C4-2B (cell line): ENCODE measurements around the gene LZTS3.

ENCODE experiments used
- H3K27ac ChIP-seq: fragments of 450-650 bp; 2 replicates; pipeline ENCODE4 v1.5.1; 2017
- ZFX ChIP-seq: fragments of 450-650 bp; IDR thresholded peaks from 2 replicates; pipeline ENCODE4 v1.6.1; 2017
- TF ChIP-seq, protein P1 (sequence below): fragments of 450-650 bp; conservative IDR thresholded peaks from 2 replicates; pipeline ENCODE4 v1.5.1; 2017; ENCODE audit warnings: mild to moderate bottlenecking

Gene LZTS3

DNA sequence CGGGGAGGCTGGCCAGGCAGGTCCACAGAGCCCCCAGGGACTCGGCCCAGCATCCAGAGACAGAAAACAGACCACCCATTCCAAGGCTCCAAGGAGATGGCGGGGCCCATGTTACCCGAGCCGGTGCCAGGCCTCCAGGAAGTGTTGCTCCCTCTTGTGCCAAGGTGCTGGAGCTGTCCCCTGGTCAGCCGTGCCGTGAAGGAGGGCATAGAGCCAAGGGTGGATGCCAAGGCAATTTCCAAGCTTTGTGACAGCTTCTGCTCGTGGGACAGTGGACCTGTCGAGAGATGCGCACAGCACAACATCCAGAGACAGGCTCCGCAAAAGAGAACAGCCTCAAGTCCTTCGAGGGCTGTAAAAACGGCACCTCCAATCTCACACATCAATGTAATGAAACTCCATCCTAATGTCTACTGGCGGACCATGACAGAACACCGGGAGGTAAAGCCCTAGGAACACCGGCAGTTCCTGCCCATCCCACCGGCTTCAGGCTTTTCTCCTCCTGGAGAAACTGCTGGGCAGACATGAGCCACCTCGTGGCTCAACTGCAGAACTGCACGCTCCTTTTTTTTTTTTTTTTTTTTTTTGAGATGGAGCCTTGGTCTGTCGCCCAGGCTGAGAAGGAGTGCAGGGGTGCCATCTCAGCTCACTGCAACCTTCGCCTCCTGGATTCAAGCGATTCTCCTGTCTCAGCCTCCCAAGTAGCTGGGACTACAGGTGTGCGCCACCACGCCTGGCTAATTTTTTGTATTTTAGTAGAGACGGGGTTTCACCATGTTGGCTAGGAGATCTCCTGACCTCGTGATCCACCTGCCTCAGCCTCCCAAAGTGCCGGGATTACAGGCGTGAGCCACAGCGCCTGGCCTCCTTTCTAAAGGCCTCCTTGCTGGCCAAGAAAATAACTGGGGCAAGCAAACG lies 57.9 kb downstream of the LZTS3 start:
- no peak overlapping the region for H3K27ac ChIP-seq
- no peak for TF ChIP-seq ZFX
- TF ChIP-seq, protein P1, sequence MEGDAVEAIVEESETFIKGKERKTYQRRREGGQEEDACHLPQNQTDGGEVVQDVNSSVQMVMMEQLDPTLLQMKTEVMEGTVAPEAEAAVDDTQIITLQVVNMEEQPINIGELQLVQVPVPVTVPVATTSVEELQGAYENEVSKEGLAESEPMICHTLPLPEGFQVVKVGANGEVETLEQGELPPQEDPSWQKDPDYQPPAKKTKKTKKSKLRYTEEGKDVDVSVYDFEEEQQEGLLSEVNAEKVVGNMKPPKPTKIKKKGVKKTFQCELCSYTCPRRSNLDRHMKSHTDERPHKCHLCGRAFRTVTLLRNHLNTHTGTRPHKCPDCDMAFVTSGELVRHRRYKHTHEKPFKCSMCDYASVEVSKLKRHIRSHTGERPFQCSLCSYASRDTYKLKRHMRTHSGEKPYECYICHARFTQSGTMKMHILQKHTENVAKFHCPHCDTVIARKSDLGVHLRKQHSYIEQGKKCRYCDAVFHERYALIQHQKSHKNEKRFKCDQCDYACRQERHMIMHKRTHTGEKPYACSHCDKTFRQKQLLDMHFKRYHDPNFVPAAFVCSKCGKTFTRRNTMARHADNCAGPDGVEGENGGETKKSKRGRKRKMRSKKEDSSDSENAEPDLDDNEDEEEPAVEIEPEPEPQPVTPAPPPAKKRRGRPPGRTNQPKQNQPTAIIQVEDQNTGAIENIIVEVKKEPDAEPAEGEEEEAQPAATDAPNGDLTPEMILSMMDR = peak; percentile 87
